Measurements from ENCODE around the gene ZSCAN26. TPM values are rescaled to one million over a fixed set of nuclear protein-coding genes. Genes with fewer than 3 reads are reported as not detected.
A peak's percentile ranks its signal among the peaks of the same experiment; 100 is the strongest.

The ZSCAN26 gene
- 12.1 and 12.7 TPM in 2 replicates for total RNA-seq (2014; rRNA removed; shearing (Covaris generic))

- peak within 1 kb of the TSS; percentile 72 for H3K27ac ChIP-seq
- H3K9me3 ChIP-seq (replicated peaks) = no peaks in the 10 kb centered on the region
- peaks cover 10% of the 10 kb centered on the region; the same call in 1 of the 2 replicates for H3K4me1 ChIP-seq
- peak; percentile 85 to 93 for DNase-seq
- no peaks in the 10 kb centered on the region for H3K27me3 ChIP-seq
- H3K36me3 ChIP-seq = no peaks in the 10 kb centered on the region
- H3K4me3 ChIP-seq = peak within 1 kb of the TSS; percentile 78
Measured at GRCh38 chr6:28266962-28267694, at the start of gene ZSCAN26. TSS of gene ZSCAN26 (plus strand) at chr6:28267143. CDS start at chr6:28271920, 4,777 bp downstream.

GRCh38 chr6:28217890-28218289, 49.1 kb upstream of the ZSCAN26 start:
- no peaks in the 10 kb centered on the region for H3K36me3 ChIP-seq
- H3K4me3 ChIP-seq = no peak overlapping the region
- no peaks in the 10 kb centered on the region; the same call in 1 of the 2 replicates for H3K4me1 ChIP-seq
- H3K27me3 ChIP-seq = no peaks in the 10 kb centered on the region
- H3K9me3 ChIP-seq (replicated peaks) = no peaks in the 10 kb centered on the region
- DNase-seq = no peak
- no peak overlapping the region for H3K27ac ChIP-seq

- no peaks in the 10 kb centered on the region for H3K9me3 ChIP-seq (replicated peaks)
- peak overlapping the region; percentile 66 for H3K4me3 ChIP-seq
- DNase-seq = peak; percentile 73 to 82
- H3K4me1 ChIP-seq = no peaks in the 10 kb centered on the region; the same call in 1 of the 2 replicates
- peak overlapping the region; percentile 66 for H3K27ac ChIP-seq
- H3K27me3 ChIP-seq = no peaks in the 10 kb centered on the region
- no peaks in the 10 kb centered on the region for H3K36me3 ChIP-seq
Measured at GRCh38 chr6:28218312-28219248, 48.4 kb upstream of the ZSCAN26 start.

GRCh38 chr6:28220257-28221133, 46.4 kb upstream of the ZSCAN26 start:
- no peaks in the 10 kb centered on the region; the same call in 1 of the 2 replicates for H3K4me1 ChIP-seq
- DNase-seq = no peak
- no peak overlapping the region for H3K4me3 ChIP-seq
- H3K36me3 ChIP-seq = no peaks in the 10 kb centered on the region
- no peak overlapping the region for H3K27ac ChIP-seq
- H3K9me3 ChIP-seq (replicated peaks) = no peaks in the 10 kb centered on the region
- no peaks in the 10 kb centered on the region for H3K27me3 ChIP-seq

- H3K36me3 ChIP-seq = peaks cover 15% of the 10 kb centered on the region
- H3K4me3 ChIP-seq = peak overlapping the region; percentile 74
- peak in 1 of 2 experiments; percentile 8 for DNase-seq
- H3K9me3 ChIP-seq (replicated peaks) = no peaks in the 10 kb centered on the region
- H3K4me1 ChIP-seq = no peaks in the 10 kb centered on the region; the same call in 1 of the 2 replicates
- H3K27me3 ChIP-seq = no peaks in the 10 kb centered on the region
- H3K27ac ChIP-seq = peak overlapping the region; percentile 59
Measured at GRCh38 chr6:28224131-28225055, 42.5 kb upstream of the ZSCAN26 start.

- H3K36me3 ChIP-seq = peaks cover 18% of the 10 kb centered on the region
- DNase-seq = peak; percentile 88 to 91
Measured at GRCh38 chr6:28225056-28225834, 41.7 kb upstream of the ZSCAN26 start, which contains the start of gene ZSCAN9. TSS of gene ZSCAN9 (plus strand) at chr6:28225275. CDS start at chr6:28227085, 1,810 bp downstream.

GRCh38 chr6:28226460-28226859, 40.5 kb upstream of the ZSCAN26 start:
- Histone ChIP-seq H3K4me3 (no peak overlapping the region; the same call in 1 of the 2 replicates), H3K27me3 (no peaks in the 10 kb centered on the region), H3K36me3 (peaks cover 29% of the 10 kb centered on the region), H3K27ac (no peak overlapping the region), H3K4me1 (no peaks in the 10 kb centered on the region), H3K9me3 (replicated peaks) (no peaks in the 10 kb centered on the region)
- DNase-seq = no peak

More at GRCh38 chr6:28225056-28225834, 41.7 kb upstream of the ZSCAN26 start, which contains the start of gene ZSCAN9:
- Histone ChIP-seq H3K27me3 (no peaks in the 10 kb centered on the region), H3K4me1 (no peaks in the 10 kb centered on the region), H3K27ac (peak within 1 kb of the TSS; percentile 59), H3K9me3 (replicated peaks) (no peaks in the 10 kb centered on the region), H3K4me3 (peak within 1 kb of the TSS; percentile 74)

- H3K27ac ChIP-seq = no peak overlapping the region
- no peak for DNase-seq
Measured at GRCh38 chr6:28232785-28233184, 34.2 kb upstream of the ZSCAN26 start.

GRCh38 chr6:28235912-28236452, 31.0 kb upstream of the ZSCAN26 start:
- DNase-seq = no peak
- Histone ChIP-seq H3K4me1 (no peaks in the 10 kb centered on the region), H3K27ac (no peak overlapping the region), H3K36me3 (peaks cover 10% of the 10 kb centered on the region), H3K9me3 (replicated peaks) (no peaks in the 10 kb centered on the region), H3K27me3 (no peaks in the 10 kb centered on the region), H3K4me3 (no peak overlapping the region)

More at GRCh38 chr6:28232785-28233184, 34.2 kb upstream of the ZSCAN26 start:
- H3K4me3 ChIP-seq = no peak overlapping the region
- no peaks in the 10 kb centered on the region for H3K4me1 ChIP-seq
- H3K27me3 ChIP-seq = no peaks in the 10 kb centered on the region
- no peaks in the 10 kb centered on the region for H3K9me3 ChIP-seq (replicated peaks)
- H3K36me3 ChIP-seq = peaks cover 35% of the 10 kb centered on the region

- H3K4me3 ChIP-seq = no peak overlapping the region
- no peaks in the 10 kb centered on the region for H3K4me1 ChIP-seq
- DNase-seq = no peak
- no peaks in the 10 kb centered on the region for H3K9me3 ChIP-seq (replicated peaks)
- no peaks in the 10 kb centered on the region for H3K27me3 ChIP-seq
- no peaks in the 10 kb centered on the region for H3K36me3 ChIP-seq
- no peak overlapping the region for H3K27ac ChIP-seq
Measured at GRCh38 chr6:28239636-28240035, 27.3 kb upstream of the ZSCAN26 start.

- no peak overlapping the region for H3K4me3 ChIP-seq
- H3K27ac ChIP-seq = no peak overlapping the region
- no peaks in the 10 kb centered on the region for H3K36me3 ChIP-seq
- no peaks in the 10 kb centered on the region for H3K27me3 ChIP-seq
- H3K4me1 ChIP-seq = no peaks in the 10 kb centered on the region
- DNase-seq = no peak
- H3K9me3 ChIP-seq (replicated peaks) = no peaks in the 10 kb centered on the region
Measured at GRCh38 chr6:28240471-28240870, 26.5 kb upstream of the ZSCAN26 start.

- DNase-seq = no peak
- Histone ChIP-seq H3K9me3 (replicated peaks) (no peaks in the 10 kb centered on the region), H3K36me3 (no peaks in the 10 kb centered on the region; the same call in none of the 2 replicates), H3K27me3 (no peaks in the 10 kb centered on the region), H3K4me1 (no peaks in the 10 kb centered on the region), H3K27ac (no peak overlapping the region), H3K4me3 (no peak overlapping the region)
Measured at GRCh38 chr6:28243946-28244345, 23.0 kb upstream of the ZSCAN26 start.

Data from SJCRH30 (cell line).